Spleen (tissue), 11 donors: Measurements from ENCODE around the gene SULT1C4. TPM values are rescaled to one million over a fixed set of nuclear protein-coding genes. Genes with fewer than 3 reads are reported as not detected.

Source experiments
- DNase-seq: peaks from one replicate; pipeline ENCODE4 v3.0.0-alpha.2; 2020
- H3K27ac ChIP-seq, 8 donors: fragments of 200-600 bp; sonication (generic) in 7 of 8; 1 replicate in 4 of 8; 2 replicates in 4 of 8; pipeline versions ENCODE4 v1.5.0 to v1.8.0; 2016 to 2021; ENCODE audit warnings: inconsistent platforms in 4 of 8, mild to moderate bottlenecking in 4 of 8, moderate library complexity in 1 of 8
- H3K27me3 ChIP-seq, 7 donors: fragments of 200-600 bp; sonication (generic) in 6 of 7; replicated peaks in 1 of 7; 1 replicate in 4 of 7; 2 replicates in 3 of 7; pipeline versions ENCODE4 v1.5.0 to v1.8.0; 2016 to 2021; ENCODE audit warnings: inconsistent platforms in 3 of 7, mild to moderate bottlenecking in 1 of 7
- H3K36me3 ChIP-seq, 6 donors: fragments of 200-600 bp; sonication (generic) in 5 of 6; 1 replicate in 4 of 6; 2 replicates in 2 of 6; pipeline versions ENCODE4 v1.5.0 to v1.8.0; 2016 to 2021; ENCODE audit warnings: inconsistent platforms in 2 of 6
- H3K4me1 ChIP-seq, 6 donors: fragments of 200-600 bp; sonication (generic) in 5 of 6; 1 replicate in 3 of 6; 2 replicates in 3 of 6; pipeline versions ENCODE4 v1.5.0 to v1.8.0; 2016 to 2021; ENCODE audit warnings: inconsistent platforms in 3 of 6
- H3K4me3 ChIP-seq, 8 donors: fragments of 200-600 bp; sonication (generic) in 7 of 8; 1 replicate in 4 of 8; 2 replicates in 4 of 8; pipeline versions ENCODE4 v1.5.0 to v1.8.0; 2016 to 2021; ENCODE audit warnings: inconsistent platforms in 4 of 8, mild to moderate bottlenecking in 4 of 8, moderate library complexity in 2 of 8
- H3K9me3 ChIP-seq, 8 donors: fragments of 200-600 bp; sonication (generic) in 7 of 8; 1 replicate in 4 of 8; 2 replicates in 4 of 8; pipeline versions ENCODE4 v1.5.0 to v1.8.0; 2016 to 2021; ENCODE audit warnings: inconsistent platforms in 4 of 8
- CTCF ChIP-seq, 11 experiments: fragments of 200-600 bp in 7 of 11; fragments of 450-650 bp in 4 of 11; sonication (generic) in 4 of 11; IDR thresholded peaks in 8 of 11; conservative IDR thresholded peaks in 3 of 11; 1 replicate in 7 of 11; 2 replicates in 4 of 11; pipeline versions ENCODE4 v1.4.0 to v1.8.0; 2016 to 2021; ENCODE audit warnings: antibody characterized with exemption in 11 of 11, inconsistent platforms in 4 of 11, mild to moderate bottlenecking in 1 of 11
- POLR2A ChIP-seq, 3 donors: fragments of 450-650 bp; IDR thresholded peaks; one replicate each; pipeline ENCODE4 v1.5.1; 2017; ENCODE audit warnings: antibody characterized with exemption in 3 of 3, mild to moderate bottlenecking in 1 of 3
- POLR2AphosphoS5 ChIP-seq, 3 donors: sonication (generic); formaldehyde crosslinking; IDR thresholded peaks; one replicate each; pipeline ENCODE4 v1.5.1; 2017; ENCODE audit warnings: antibody characterized with exemption in 3 of 3
- WGBS, 5 donors: extraction: QIAGEN DNeasy Blood & Tissue Kit in 3 of 5; methylation state at CpG; one replicate each; pipeline versions ENCODE4 v1.1.5 to v1.1.7; 2013 to 2018; 5-methylcytosine and 5-hydroxymethylcytosine counted together
- intact Hi-C: fragments of 100-400 bp; cut with DNase I; formaldehyde crosslinking; loops from one replicate; pipeline ENCODE4 v1.15.0; 2023; ENCODE audit warnings: low total_unique reads
- polyA plus RNA-seq, 3 donors: library from polyadenylated mRNA; stranded (reverse); fragments of 200-250 nt; gene quantifications; one replicate each; pipeline ENCODE4 v1.2.1, GENCODE V29; 2013
- total RNA-seq, 7 donors: library from RNA; depleted of rRNA in 3 of 7; stranded (reverse); fragments of >200 nt in 3 of 7; fragmentation: NEBNext Ultra II Directional in 4 of 7; extraction: Animal tissue kit (Norgen Biotek cat#: 25700) in 4 of 7; gene quantifications; one replicate each; pipeline versions ENCODE4 v1.1.0 to v1.2.1, GENCODE V29; 2016 to 2021
- donor health status: healthy with polysubstance abuse.
- donor health status: DM: no; HTN: no; CAD: no; lungs with moderate emphysema.
- donor health status: DM: no; HTN: no; CAD: no.
- donor health status: Bipolar disorder and iron deficiency.
- donor health status: healthy.
- donor health status: DM: no; HTN: no; CAD: no.
- donor health status: DM: yes; HTN: yes; CAD: no.

SULT1C4 gene
- total and polyA plus RNA-seq, 10 donors: 0.09 to 4.5 (median 0.56) TPM

DNA sequence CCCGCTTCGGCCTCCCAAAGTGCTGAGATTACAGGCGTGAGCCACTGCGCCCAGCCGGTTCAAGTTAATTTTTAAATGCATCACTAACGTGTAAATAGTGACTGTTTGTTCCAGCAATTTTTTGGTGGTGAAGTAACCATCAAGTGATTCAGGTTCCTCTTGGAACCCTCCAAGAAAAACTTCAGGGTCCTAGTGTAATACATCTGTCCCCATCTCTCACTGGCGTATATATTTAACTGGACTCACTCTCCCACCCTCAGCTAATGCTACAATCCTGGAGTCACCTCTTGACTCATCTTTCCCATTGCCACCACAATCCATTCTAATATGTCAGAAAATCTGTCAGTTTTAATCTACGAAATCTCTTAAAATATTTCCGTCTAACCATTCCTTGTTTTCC, 10.3 kb downstream of the SULT1C4 start:
- Histone ChIP-seq H3K4me3 (no peak overlapping the region), H3K27ac (no peak overlapping the region), H3K4me1 (no peaks in the 10 kb centered on the region), H3K36me3 (no peaks in the 10 kb centered on the region), H3K9me3 (peaks cover 0 to 23% (median 22%) of the 10 kb centered on the region in 8 donors), H3K27me3 (peaks cover 0 to 6% (median 0%) of the 10 kb centered on the region in 7 donors)
- intact Hi-C loops: no loop called here
- WGBS, 5 donors: 89 to 96% (median 92%) methylated on average over 9 of the region's 9 CpGs
- TF ChIP-seq POLR2A (IDR thresholded peaks at IDR 0.05): no peak
- TF ChIP-seq CTCF (IDR thresholded peaks at IDR 0.05 in 8 of 11, conservative IDR thresholded peaks at IDR 0.05 in 3 of 11): no peak
- TF ChIP-seq POLR2AphosphoS5 (IDR thresholded peaks at IDR 0.05): no peak
- DNase-seq: no peak

- peaks cover 3 to 46% (median 40%) of the 10 kb centered on the region in 8 donors for H3K9me3 ChIP-seq
- no peaks in the 10 kb centered on the region for H3K36me3 ChIP-seq
- no peaks in the 10 kb centered on the region for H3K4me1 ChIP-seq
- H3K27ac ChIP-seq: no peak overlapping the region
- intact Hi-C loops: no loop called here
- H3K4me3 ChIP-seq: no peak overlapping the region
- TF ChIP-seq POLR2AphosphoS5 (IDR thresholded peaks at IDR 0.05) (no peak), CTCF (IDR thresholded peaks at IDR 0.05 in 8 of 11, conservative IDR thresholded peaks at IDR 0.05 in 3 of 11) (no peak), POLR2A (IDR thresholded peaks at IDR 0.05) (no peak)
- 68 to 83% (median 79%) methylated on average over 2 of the region's 2 CpGs for WGBS, 5 donors
- peaks cover 0 to 6% (median 0%) of the 10 kb centered on the region in 7 donors for H3K27me3 ChIP-seq
- DNase-seq: no peak
Measured at GRCh38 chr2:108390340-108390739, 12.6 kb downstream of the SULT1C4 start.

GRCh38 chr2:108392029-108392428, 14.3 kb downstream of the SULT1C4 start:
- peaks cover 0 to 6% (median 0%) of the 10 kb centered on the region in 7 donors for H3K27me3 ChIP-seq
- DNase-seq: no peak
- no peaks in the 10 kb centered on the region for H3K36me3 ChIP-seq
- intact Hi-C loops: no loop called here
- H3K4me3 ChIP-seq: no peak overlapping the region
- H3K4me1 ChIP-seq: no peaks in the 10 kb centered on the region
- H3K9me3 ChIP-seq: peaks cover 3 to 47% (median 40%) of the 10 kb centered on the region in 8 donors
- TF ChIP-seq POLR2AphosphoS5 (IDR thresholded peaks at IDR 0.05) (no peak), CTCF (IDR thresholded peaks at IDR 0.05 in 8 of 11, conservative IDR thresholded peaks at IDR 0.05 in 3 of 11) (no peak), POLR2A (IDR thresholded peaks at IDR 0.05) (no peak)
- H3K27ac ChIP-seq: no peak overlapping the region
- 86 to 95% (median 90%) methylated on average over 1 of the region's 1 CpG for WGBS, 5 donors

DNA sequence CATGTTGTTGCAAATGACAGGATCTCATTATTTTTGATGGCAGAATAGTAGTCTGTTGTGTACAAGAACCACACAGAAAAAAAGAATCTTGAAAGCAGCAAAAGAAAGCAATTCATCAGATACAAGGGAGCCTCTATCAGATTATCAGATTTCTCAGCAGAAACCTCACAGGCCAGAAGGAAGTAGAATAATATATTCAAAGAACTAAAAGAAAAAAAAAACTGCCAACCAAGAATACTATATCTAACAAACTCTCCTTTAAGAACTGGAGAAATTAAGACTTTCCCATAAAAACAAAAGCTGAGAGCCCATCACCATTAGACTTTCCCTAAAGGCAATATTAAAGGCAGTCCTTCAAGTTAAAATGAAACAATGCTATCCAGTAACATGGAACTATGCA, 15.4 kb downstream of the SULT1C4 start:
- intact Hi-C loops: no loop called here
- Histone ChIP-seq H3K9me3 (peaks cover 3 to 58% (median 42%) of the 10 kb centered on the region in 8 donors), H3K27me3 (peaks cover 0 to 6% (median 0%) of the 10 kb centered on the region in 7 donors), H3K36me3 (no peaks in the 10 kb centered on the region), H3K27ac (no peak overlapping the region), H3K4me1 (no peaks in the 10 kb centered on the region), H3K4me3 (no peak overlapping the region)
- no peak for DNase-seq
- TF ChIP-seq POLR2A (IDR thresholded peaks at IDR 0.05) (no peak), POLR2AphosphoS5 (IDR thresholded peaks at IDR 0.05) (no peak), CTCF (IDR thresholded peaks at IDR 0.05 in 8 of 11, conservative IDR thresholded peaks at IDR 0.05 in 3 of 11) (no peak)
